ENCODE data around the gene PTGIR. TPM values are rescaled to one million over a fixed set of nuclear protein-coding genes. Genes with fewer than 3 reads are reported as not detected.
A peak's percentile ranks its signal among the peaks of the same experiment; 100 is the strongest.

Gene PTGIR
- total and polyA plus RNA-seq, 4 experiments from 2014 or later = 0.11 to 1.9 (median 0.89) TPM

GRCh38 chr19:46605356-46605821 lies 19.5 kb downstream of the PTGIR start:
- H3K4me3 ChIP-seq (ENCODE audit: low read length in 2 of 2) = no peak overlapping the region
- peaks cover 0 to 2% (median 0%) of the 10 kb centered on the region in 8 donors for H3K9me3 Mint-ChIP-seq
- CTCF ChIA-PET (ENCODE audit: partially characterized antibody) = interaction anchor here (0.8 to 4.2 kb wide), 3 partner anchors 10 to 99 kb away, joined by 3 to 16 read pairs (median 4); partner anchors contain the start of gene DACT3
- intact Hi-C loops (cut with micrococcal nuclease) = no loop called here
- no peaks in the 10 kb centered on the region for H3K27me3 ChIP-seq (ENCODE audit: insufficient read depth, low read length)
- POLR2A ChIA-PET (ENCODE audit: partially characterized antibody) = interaction anchor here (8.3 kb wide), 1 partner anchor 9 kb away, joined by 301 read pairs; no protein-coding TSS in a partner anchor
- H3K9me3 ChIP-seq (ENCODE audit: control insufficient read depth in 1 of 2, low read length in 2 of 2) = no peaks in the 10 kb centered on the region
- peaks cover 0 to 4% of the 10 kb centered on the region in 2 donors for H3K27me3 Mint-ChIP-seq
- H3K36me3 ChIP-seq (ENCODE audit: insufficient read depth, low read length) = peaks cover 49% of the 10 kb centered on the region
- peaks cover 31 to 63% of the 10 kb centered on the region in 2 donors for H3K36me3 Mint-ChIP-seq
- peak overlapping the region in 2 of 8 donors; percentile 30 to 52 for H3K4me3 Mint-ChIP-seq
- no peak overlapping the region for H3K27ac ChIP-seq (ENCODE audit: low read depth, low read length)
- peaks cover 19 to 74% (median 50%) of the 10 kb centered on the region in 4 donors for H3K4me1 Mint-ChIP-seq
- peak in 1 of 5 donors; percentile 29 for DNase-seq
- H3K27ac Mint-ChIP-seq = peak overlapping the region in 3 of 7 donors; percentile 22 to 65 (median 52)
- peaks cover 44% of the 10 kb centered on the region for H3K4me1 ChIP-seq (ENCODE audit: insufficient read depth, low read length)

GRCh38 chr19:46604781-46605355 lies 20.0 kb downstream of the PTGIR start:
- H3K4me3 Mint-ChIP-seq = no peak overlapping the region

GRCh38 chr19:46603752-46604231 lies 21.1 kb downstream of the PTGIR start:
- Mint-ChIP-seq H3K4me1 (peaks cover 12 to 65% (median 45%) of the 10 kb centered on the region in 4 donors), H3K36me3 (peaks cover 16 to 53% of the 10 kb centered on the region in 2 donors), H3K27me3 (peaks cover 0 to 4% of the 10 kb centered on the region in 2 donors), H3K4me3 (peak overlapping the region; percentile 96 to 99 (median 99)), H3K27ac (peak overlapping the region; percentile 94 to 100 (median 95)), H3K9me3 (peaks cover 0 to 3% (median 0%) of the 10 kb centered on the region in 8 donors)
- H3K36me3 ChIP-seq (ENCODE audit: insufficient read depth, low read length) = peaks cover 35% of the 10 kb centered on the region
- intact Hi-C loops (cut with micrococcal nuclease) = no loop called here
- ChIA-PET POLR2A (ENCODE audit: partially characterized antibody) (interaction anchor here (0.8 to 8.3 kb wide), 2 partner anchors 11 to 88 kb away, joined by 3 to 301 read pairs; no protein-coding TSS in a partner anchor), CTCF (ENCODE audit: partially characterized antibody) (interaction anchor here (1.2 to 7.0 kb wide), 2 partner anchors 8 to 59 kb away, joined by 4 to 77 read pairs; no protein-coding TSS in a partner anchor)
- no peaks in the 10 kb centered on the region for H3K9me3 ChIP-seq (ENCODE audit: control insufficient read depth in 1 of 2, low read length in 2 of 2)
- no peak overlapping the region for H3K4me3 ChIP-seq (ENCODE audit: low read length in 2 of 2)
- H3K27ac ChIP-seq (ENCODE audit: low read depth, low read length) = peak overlapping the region; percentile 97
- DNase-seq = no peak
- H3K4me1 ChIP-seq (ENCODE audit: insufficient read depth, low read length) = peaks cover 36% of the 10 kb centered on the region
- H3K27me3 ChIP-seq (ENCODE audit: insufficient read depth, low read length) = no peaks in the 10 kb centered on the region

More at GRCh38 chr19:46604781-46605355, 20.0 kb downstream of the PTGIR start:
- intact Hi-C loops (cut with micrococcal nuclease) = no loop called here
- POLR2A ChIA-PET (ENCODE audit: partially characterized antibody) = interaction anchor here (8.3 kb wide), 1 partner anchor 10 kb away, joined by 301 read pairs; no protein-coding TSS in a partner anchor
- peak overlapping the region in 4 of 7 donors; percentile 23 to 65 (median 44) for H3K27ac Mint-ChIP-seq
- peaks cover 0 to 4% of the 10 kb centered on the region in 2 donors for H3K27me3 Mint-ChIP-seq
- Histone ChIP-seq H3K9me3 (ENCODE audit: control insufficient read depth in 1 of 2, low read length in 2 of 2) (no peaks in the 10 kb centered on the region), H3K27ac (ENCODE audit: low read depth, low read length) (peak overlapping the region; percentile 97), H3K4me3 (ENCODE audit: low read length in 2 of 2) (no peak overlapping the region), H3K4me1 (ENCODE audit: insufficient read depth, low read length) (peaks cover 45% of the 10 kb centered on the region), H3K27me3 (ENCODE audit: insufficient read depth, low read length) (no peaks in the 10 kb centered on the region), H3K36me3 (ENCODE audit: insufficient read depth, low read length) (peaks cover 46% of the 10 kb centered on the region)
- H3K36me3 Mint-ChIP-seq = peaks cover 26 to 63% of the 10 kb centered on the region in 2 donors
- DNase-seq = no peak
- CTCF ChIA-PET (ENCODE audit: partially characterized antibody) = interaction anchor here (4.2 kb wide), 1 partner anchor 57 kb away, joined by 16 read pairs; the partner anchor contains the start of gene DACT3
- peaks cover 0 to 2% (median 0%) of the 10 kb centered on the region in 8 donors for H3K9me3 Mint-ChIP-seq
- H3K4me1 Mint-ChIP-seq = peaks cover 17 to 74% (median 50%) of the 10 kb centered on the region in 4 donors

GRCh38 chr19:46603195-46603637 lies 21.7 kb downstream of the PTGIR start:
- H3K27ac Mint-ChIP-seq = peak overlapping the region; percentile 94 to 100 (median 95)
- no peak for DNase-seq
- Histone ChIP-seq H3K27me3 (ENCODE audit: insufficient read depth, low read length) (no peaks in the 10 kb centered on the region), H3K27ac (ENCODE audit: low read depth, low read length) (peak overlapping the region; percentile 97), H3K4me3 (ENCODE audit: low read length in 2 of 2) (peak overlapping the region; percentile 79 to 95), H3K9me3 (ENCODE audit: control insufficient read depth in 1 of 2, low read length in 2 of 2) (peaks cover 0 to under 1% of the 10 kb centered on the region in 2 donors), H3K36me3 (ENCODE audit: insufficient read depth, low read length) (peaks cover 29% of the 10 kb centered on the region), H3K4me1 (ENCODE audit: insufficient read depth, low read length) (peaks cover 36% of the 10 kb centered on the region)
- peaks cover 0 to 4% of the 10 kb centered on the region in 2 donors for H3K27me3 Mint-ChIP-seq
- intact Hi-C loops (cut with micrococcal nuclease) = no loop called here
- peaks cover 12 to 49% of the 10 kb centered on the region in 2 donors for H3K36me3 Mint-ChIP-seq
- ChIA-PET CTCF (ENCODE audit: partially characterized antibody) (interaction anchor here (1.2 to 7.0 kb wide), 3 partner anchors 9 to 59 kb away, joined by 3 to 77 read pairs (median 4); no protein-coding TSS in a partner anchor), POLR2A (ENCODE audit: partially characterized antibody) (interaction anchor here (0.8 to 8.3 kb wide), 2 partner anchors 12 to 87 kb away, joined by 3 to 301 read pairs; no protein-coding TSS in a partner anchor)
- H3K4me3 Mint-ChIP-seq = peak overlapping the region; percentile 96 to 99 (median 99)
- H3K4me1 Mint-ChIP-seq = peaks cover 12 to 62% (median 43%) of the 10 kb centered on the region in 4 donors
- peaks cover 0 to 8% (median 4%) of the 10 kb centered on the region in 8 donors for H3K9me3 Mint-ChIP-seq

GRCh38 chr19:46602392-46603194 lies 22.3 kb downstream of the PTGIR start:
- Mint-ChIP-seq H3K27ac (peak overlapping the region; percentile 94 to 100 (median 95)), H3K9me3 (peaks cover 0 to 11% (median 8%) of the 10 kb centered on the region in 8 donors), H3K4me1 (peaks cover 12 to 56% (median 38%) of the 10 kb centered on the region in 4 donors), H3K36me3 (peaks cover 6 to 43% of the 10 kb centered on the region in 2 donors), H3K27me3 (peaks cover 0 to 4% of the 10 kb centered on the region in 2 donors), H3K4me3 (peak overlapping the region; percentile 96 to 99 (median 99))
- Histone ChIP-seq H3K27me3 (ENCODE audit: insufficient read depth, low read length) (no peaks in the 10 kb centered on the region), H3K36me3 (ENCODE audit: insufficient read depth, low read length) (peaks cover 23% of the 10 kb centered on the region), H3K4me3 (ENCODE audit: low read length in 2 of 2) (peak overlapping the region; percentile 79 to 95), H3K4me1 (ENCODE audit: insufficient read depth, low read length) (peaks cover 36% of the 10 kb centered on the region), H3K27ac (ENCODE audit: low read depth, low read length) (peak overlapping the region; percentile 97), H3K9me3 (ENCODE audit: control insufficient read depth in 1 of 2, low read length in 2 of 2) (peaks cover 0 to 4% of the 10 kb centered on the region in 2 donors)
- CTCF ChIA-PET (ENCODE audit: partially characterized antibody) = interaction anchor here (0.9 to 7.0 kb wide), 6 partner anchors 9 to 80 kb away, joined by 3 to 77 read pairs (median 4); partner anchors contain the start of gene DACT3
- peak in 2 of 5 donors; percentile 20 to 66 for DNase-seq
- POLR2A ChIA-PET (ENCODE audit: partially characterized antibody) = interaction anchor here (0.9 to 8.3 kb wide), 6 partner anchors 12 to 700 kb away, joined by 3 to 301 read pairs (median 4); partner anchors contain the start of genes AP2S1, DACT3, MYPOP and PRKD2
- intact Hi-C loops (cut with micrococcal nuclease) = no loop called here
